ENCODE results near the gene CDC5L. TPM values are rescaled to one million over a fixed set of nuclear protein-coding genes. Genes with fewer than 3 reads are reported as not detected.

CDC5L gene
- total and polyA plus RNA-seq, 7 donors = 10.9 to 33.3 (median 27.4) TPM

- ATAC-seq = no peak
- WGBS, 3 donors = 81 to 88% (median 86%) methylated on average over 5 of the region's 5 CpGs
- intact Hi-C loops (cut with DNase I) = no loop called here
- H3K4me1 ChIP-seq = no peaks in the 10 kb centered on the region
- H3K27ac ChIP-seq = no peak overlapping the region
- DNase-seq = no peak
- H3K9me3 ChIP-seq = no peaks in the 10 kb centered on the region
- no peaks in the 10 kb centered on the region for H3K27me3 ChIP-seq (ENCODE audit: insufficient read depth in 3 of 3, low read length in 2 of 3)
- H3K4me3 ChIP-seq = no peak overlapping the region
- TF ChIP-seq CTCF (IDR thresholded peaks at IDR 0.05) = no peak
- H3K36me3 ChIP-seq (ENCODE audit: insufficient read depth in 1 of 2, low read depth in 1 of 2) = no peaks in the 10 kb centered on the region
Observed at GRCh38 chr6:44493132-44493531, 105.6 kb downstream of the CDC5L start.

DNA sequence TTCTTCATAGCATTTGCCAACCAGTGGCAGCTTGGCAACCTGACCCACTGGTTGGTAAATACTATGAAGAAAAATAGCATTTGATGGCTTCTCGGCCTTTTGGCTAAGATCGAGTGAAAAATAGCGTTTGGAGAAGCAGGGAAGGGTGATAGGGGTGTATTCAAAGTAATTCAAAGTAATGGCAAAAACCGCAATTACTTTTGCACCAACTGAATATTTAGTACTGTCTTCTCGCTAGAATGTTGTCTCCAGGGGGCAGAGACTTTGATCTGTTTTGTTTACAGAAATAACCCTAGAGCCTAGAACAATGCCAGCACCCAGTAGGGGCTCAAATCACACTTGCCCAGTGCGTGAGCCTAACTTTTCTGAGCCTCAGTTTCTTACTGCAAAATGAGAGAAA lies 106.1 kb downstream of the CDC5L start:
- Histone ChIP-seq H3K27me3 (ENCODE audit: insufficient read depth in 3 of 3, low read length in 2 of 3) (no peaks in the 10 kb centered on the region), H3K4me1 (no peaks in the 10 kb centered on the region), H3K9me3 (no peaks in the 10 kb centered on the region), H3K4me3 (no peak overlapping the region), H3K27ac (no peak overlapping the region), H3K36me3 (ENCODE audit: insufficient read depth in 1 of 2, low read depth in 1 of 2) (no peaks in the 10 kb centered on the region)
- DNase-seq = no peak
- intact Hi-C loops (cut with DNase I) = no loop called here
- TF ChIP-seq CTCF (IDR thresholded peaks at IDR 0.05) = no peak
- no peak for ATAC-seq
- 83 to 88% (median 83%) methylated on average over 6 of the region's 6 CpGs for WGBS, 3 donors

- no peak overlapping the region for H3K27ac ChIP-seq
- no peaks in the 10 kb centered on the region for H3K27me3 ChIP-seq (ENCODE audit: insufficient read depth in 3 of 3, low read length in 2 of 3)
- TF ChIP-seq CTCF (IDR thresholded peaks at IDR 0.05) = peak; percentile 23
- H3K4me1 ChIP-seq = no peaks in the 10 kb centered on the region
- no peaks in the 10 kb centered on the region for H3K36me3 ChIP-seq (ENCODE audit: insufficient read depth in 1 of 2, low read depth in 1 of 2)
- DNase-seq = no peak
- no peak overlapping the region for H3K4me3 ChIP-seq
- peak in 3 of 4 donors; percentile 48 to 72 (median 67) for ATAC-seq
- 63 to 74% (median 71%) methylated on average over 7 of the region's 7 CpGs for WGBS, 3 donors
- intact Hi-C loops (cut with DNase I) = no loop called here
- no peaks in the 10 kb centered on the region for H3K9me3 ChIP-seq
Observed at GRCh38 chr6:44494011-44494501, 106.5 kb downstream of the CDC5L start.

DNA sequence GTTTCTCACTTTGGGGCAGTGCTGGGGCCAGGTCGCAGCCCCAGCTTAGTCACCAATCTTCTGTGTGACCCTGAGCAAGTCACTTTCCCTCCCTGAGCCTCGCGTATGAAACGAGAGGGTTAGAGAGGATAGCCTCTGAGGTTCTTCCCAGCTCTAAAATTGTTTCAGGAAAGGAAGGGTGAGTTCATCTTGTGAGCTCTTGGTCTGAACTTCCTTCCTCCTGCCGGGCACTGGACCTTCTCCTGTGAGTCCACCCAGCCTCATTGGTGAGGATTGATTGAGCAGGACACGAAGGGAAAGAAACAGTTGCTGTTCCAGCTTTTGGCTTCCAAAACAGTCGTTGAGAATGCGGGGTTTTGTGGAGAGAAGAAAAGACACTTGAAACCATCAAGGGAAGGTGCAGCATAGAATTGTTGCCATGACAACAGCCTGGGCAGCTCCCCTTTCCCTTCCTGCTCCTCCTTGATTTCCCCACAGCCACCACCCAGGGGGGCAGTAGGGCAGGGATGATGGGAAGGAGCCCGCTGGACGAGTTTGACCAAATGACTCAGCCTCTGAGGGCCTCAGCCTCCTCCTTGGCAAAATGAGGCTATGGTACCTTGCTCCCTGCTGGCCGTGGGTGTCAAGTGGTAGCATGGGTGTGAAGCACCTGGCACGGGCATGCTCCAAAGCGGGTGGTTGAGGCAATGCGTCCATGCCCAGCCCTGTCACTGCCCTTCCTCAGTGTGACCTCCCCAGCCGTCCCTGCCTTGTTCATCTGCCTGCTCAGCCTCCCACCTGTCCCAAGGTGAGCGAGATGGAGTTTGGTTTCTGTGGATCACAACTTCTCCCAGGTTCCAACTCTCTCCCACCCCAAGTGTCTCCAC lies 107.8 kb downstream of the CDC5L start:
- WGBS, 3 donors = 66 to 75% (median 72%) methylated on average over 16 of the region's 16 CpGs
- ATAC-seq = no peak
- intact Hi-C loops (cut with DNase I) = no loop called here

More for the DNA sequence above, 107.8 kb downstream of the CDC5L start:
- H3K27ac ChIP-seq = no peak overlapping the region
- no peaks in the 10 kb centered on the region for H3K4me1 ChIP-seq
- H3K9me3 ChIP-seq = no peaks in the 10 kb centered on the region
- DNase-seq = no peak
- H3K27me3 ChIP-seq (ENCODE audit: insufficient read depth in 3 of 3, low read length in 2 of 3) = no peaks in the 10 kb centered on the region
- TF ChIP-seq CTCF (IDR thresholded peaks at IDR 0.05) = no peak
- no peak overlapping the region for H3K4me3 ChIP-seq
- no peaks in the 10 kb centered on the region for H3K36me3 ChIP-seq (ENCODE audit: insufficient read depth in 1 of 2, low read depth in 1 of 2)

All from psoas muscle (tissue), 8 donors.